Brain microvascular endothelial cell (primary cell): ENCODE results near the gene CHAT.

Experiments used
- DNase-seq: peaks from one replicate; pipeline ENCODE4 v3.0.0-alpha.2; 2020
- H3K27ac ChIP-seq: fragments of 250-450 bp; sonication (Bioruptor Pico); 2 replicates; pipeline ENCODE4 v1.5.1; 2020; ENCODE audit warnings: mild to moderate bottlenecking, moderate library complexity
- H3K27me3 ChIP-seq: fragments of 250-450 bp; sonication (Bioruptor Pico); replicated peaks from 2 replicates; pipeline ENCODE4 v1.5.1; 2020; ENCODE audit warnings: mild to moderate bottlenecking
- H3K36me3 ChIP-seq: fragments of 250-450 bp; sonication (Bioruptor Pico); replicated peaks from 2 replicates; pipeline ENCODE4 v1.5.1; 2020; ENCODE audit warnings: mild to moderate bottlenecking
- H3K4me3 ChIP-seq: 2 replicates; pipeline ENCODE4 v1.5.1; 2011; ENCODE audit warnings: low read depth, mild to moderate bottlenecking, control low read depth, low read length, moderate library complexity
- in situ Hi-C: cut with HindIII; loops from 2 replicates; pipeline ENCODE4 v1.10.0; 2017; ENCODE audit warnings: low sequenced_read_pairs, low pct_ligation_motif_present
- TF ChIP-seq, protein P1 (sequence below): IDR thresholded peaks from 2 replicates; pipeline ENCODE4 v1.5.1; 2011; ENCODE audit warnings: low read depth, mild to moderate bottlenecking, moderate library complexity, low read length, control low read depth, inconsistent platforms; ENCODE audit errors: missing control alignments

The CHAT gene

DNA sequence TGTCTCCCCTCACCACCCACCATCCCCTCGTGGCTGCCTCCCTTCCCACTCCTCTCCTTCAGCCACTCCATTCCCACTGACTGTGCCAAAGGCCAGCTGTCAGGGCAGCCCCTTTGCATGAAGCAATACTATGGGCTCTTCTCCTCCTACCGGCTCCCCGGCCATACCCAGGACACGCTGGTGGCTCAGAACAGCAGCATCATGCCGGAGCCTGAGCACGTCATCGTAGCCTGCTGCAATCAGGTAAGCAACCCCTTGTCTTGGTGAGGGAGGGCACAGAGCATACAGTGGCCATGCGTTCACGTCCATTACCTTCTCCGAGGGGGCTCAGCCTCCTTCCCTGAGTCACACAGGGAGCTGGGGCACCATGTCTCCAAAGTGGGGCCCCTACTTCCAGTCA is 11.6 kb downstream of the CHAT start:
- Histone ChIP-seq H3K27me3 (no peaks in the 10 kb centered on the region), H3K4me3 (no peak overlapping the region), H3K36me3 (no peaks in the 10 kb centered on the region), H3K27ac (no peak overlapping the region)
- in situ Hi-C loops: no loop called here
- no peak for DNase-seq
- TF ChIP-seq, protein P1, sequence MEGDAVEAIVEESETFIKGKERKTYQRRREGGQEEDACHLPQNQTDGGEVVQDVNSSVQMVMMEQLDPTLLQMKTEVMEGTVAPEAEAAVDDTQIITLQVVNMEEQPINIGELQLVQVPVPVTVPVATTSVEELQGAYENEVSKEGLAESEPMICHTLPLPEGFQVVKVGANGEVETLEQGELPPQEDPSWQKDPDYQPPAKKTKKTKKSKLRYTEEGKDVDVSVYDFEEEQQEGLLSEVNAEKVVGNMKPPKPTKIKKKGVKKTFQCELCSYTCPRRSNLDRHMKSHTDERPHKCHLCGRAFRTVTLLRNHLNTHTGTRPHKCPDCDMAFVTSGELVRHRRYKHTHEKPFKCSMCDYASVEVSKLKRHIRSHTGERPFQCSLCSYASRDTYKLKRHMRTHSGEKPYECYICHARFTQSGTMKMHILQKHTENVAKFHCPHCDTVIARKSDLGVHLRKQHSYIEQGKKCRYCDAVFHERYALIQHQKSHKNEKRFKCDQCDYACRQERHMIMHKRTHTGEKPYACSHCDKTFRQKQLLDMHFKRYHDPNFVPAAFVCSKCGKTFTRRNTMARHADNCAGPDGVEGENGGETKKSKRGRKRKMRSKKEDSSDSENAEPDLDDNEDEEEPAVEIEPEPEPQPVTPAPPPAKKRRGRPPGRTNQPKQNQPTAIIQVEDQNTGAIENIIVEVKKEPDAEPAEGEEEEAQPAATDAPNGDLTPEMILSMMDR: no peak

DNA sequence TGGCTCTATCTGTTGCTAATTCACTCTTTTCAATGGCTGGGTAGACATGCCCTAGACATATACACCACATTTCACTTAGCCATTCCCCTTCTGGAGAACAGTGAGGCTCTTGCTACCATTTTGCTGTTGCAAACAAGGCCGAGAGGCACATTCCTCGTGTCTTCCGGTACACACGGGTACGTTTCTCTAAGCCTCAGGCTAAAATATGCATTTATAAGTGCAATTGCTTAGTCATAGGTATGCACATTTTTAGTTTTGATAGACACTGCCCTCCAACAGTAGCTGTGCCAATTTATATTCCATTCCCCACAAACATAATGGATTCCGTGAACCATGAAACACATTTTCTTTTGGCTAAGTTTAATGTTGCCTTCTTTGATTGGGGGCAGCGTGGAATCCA is 13.2 kb downstream of the CHAT start:
- TF ChIP-seq, protein P1: no peak
- in situ Hi-C loops: no loop called here
- H3K27me3 ChIP-seq: peaks cover 3% of the 10 kb centered on the region
- no peak for DNase-seq
- no peak overlapping the region for H3K4me3 ChIP-seq
- no peak overlapping the region for H3K27ac ChIP-seq
- no peaks in the 10 kb centered on the region for H3K36me3 ChIP-seq

DNA sequence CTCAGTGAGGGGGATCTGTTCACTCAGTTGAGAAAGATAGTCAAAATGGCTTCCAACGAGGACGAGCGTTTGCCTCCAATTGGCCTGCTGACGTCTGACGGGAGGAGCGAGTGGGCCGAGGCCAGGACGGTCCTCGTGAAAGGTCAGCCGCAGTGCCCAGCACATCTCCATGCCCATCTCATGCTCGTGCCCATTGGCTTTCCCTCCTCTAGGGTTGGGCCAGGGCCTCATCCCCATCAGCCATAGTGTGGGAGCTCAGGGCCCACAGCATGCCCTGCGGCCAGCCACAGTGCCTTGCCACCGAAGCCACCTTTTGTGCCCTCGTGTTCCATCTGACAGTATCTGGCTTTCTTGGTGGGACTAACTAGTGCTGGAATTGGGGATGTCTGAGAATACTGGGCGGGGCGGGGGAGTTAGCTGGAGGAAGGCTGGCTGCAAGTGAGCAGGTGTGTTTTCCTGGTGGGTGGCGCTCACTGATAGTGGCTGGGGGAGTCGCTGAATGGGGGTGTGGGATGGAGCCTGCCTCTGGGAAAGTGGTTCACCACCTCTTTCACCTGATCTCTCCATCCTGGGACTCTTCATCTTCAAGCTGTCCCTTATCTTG is 13.9 kb downstream of the CHAT start:
- in situ Hi-C loops: no loop called here
- no peaks in the 10 kb centered on the region for H3K36me3 ChIP-seq
- no peak for DNase-seq
- TF ChIP-seq, protein P1: no peak
- no peak overlapping the region for H3K4me3 ChIP-seq
- peaks cover 3% of the 10 kb centered on the region for H3K27me3 ChIP-seq
- H3K27ac ChIP-seq: no peak overlapping the region

DNA sequence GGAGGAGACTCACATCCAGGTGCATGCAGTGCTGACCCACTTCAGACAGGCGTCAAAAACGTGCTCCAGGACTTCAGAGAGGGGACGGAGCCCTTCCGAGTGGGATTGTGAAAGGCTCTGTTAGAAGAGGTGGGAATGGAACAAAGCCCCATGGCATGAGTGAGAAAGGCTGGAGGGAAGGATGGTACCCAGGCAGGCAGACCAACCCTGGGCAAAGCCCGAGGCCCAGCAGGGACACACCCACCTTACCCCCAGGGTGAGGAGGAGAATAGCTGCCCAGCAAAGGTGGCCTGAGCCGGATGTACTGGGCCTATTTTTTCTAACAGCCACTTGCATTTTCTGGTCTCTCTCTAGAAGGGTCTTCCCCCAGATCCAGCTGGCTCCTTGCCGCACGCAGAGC is 14.8 kb downstream of the CHAT start:
- TF ChIP-seq, protein P1: no peak
- Histone ChIP-seq H3K27me3 (peaks cover 3% of the 10 kb centered on the region), H3K4me3 (no peak overlapping the region), H3K27ac (no peak overlapping the region), H3K36me3 (no peaks in the 10 kb centered on the region)
- in situ Hi-C loops: no loop called here
- DNase-seq: no peak

DNA sequence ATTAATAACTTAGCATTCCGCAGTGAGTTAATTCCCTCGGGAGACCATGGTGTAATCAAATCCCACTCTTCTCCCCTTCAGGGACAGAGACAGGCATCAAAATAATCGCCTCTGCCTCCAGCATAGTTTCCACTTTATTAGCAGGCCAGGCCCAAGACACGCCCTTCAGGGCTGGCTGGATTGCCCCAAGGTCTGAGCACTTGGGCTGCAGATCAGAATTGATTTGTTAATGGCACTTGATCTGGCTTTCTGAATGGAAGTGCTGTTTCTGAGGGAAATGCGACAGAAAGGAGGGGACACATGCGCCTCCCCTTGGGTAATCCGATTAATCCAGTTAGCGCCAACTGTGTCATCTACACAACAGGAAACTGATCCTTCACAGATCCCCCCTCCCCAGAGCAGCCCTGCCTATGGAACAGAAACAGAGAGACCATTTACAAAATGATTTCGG is 15.6 kb downstream of the CHAT start:
- TF ChIP-seq, protein P1: no peak
- in situ Hi-C loops: no loop called here
- DNase-seq: no peak
- Histone ChIP-seq H3K4me3 (no peak overlapping the region), H3K27me3 (peaks cover 5% of the 10 kb centered on the region), H3K27ac (no peak overlapping the region), H3K36me3 (no peaks in the 10 kb centered on the region)

DNA sequence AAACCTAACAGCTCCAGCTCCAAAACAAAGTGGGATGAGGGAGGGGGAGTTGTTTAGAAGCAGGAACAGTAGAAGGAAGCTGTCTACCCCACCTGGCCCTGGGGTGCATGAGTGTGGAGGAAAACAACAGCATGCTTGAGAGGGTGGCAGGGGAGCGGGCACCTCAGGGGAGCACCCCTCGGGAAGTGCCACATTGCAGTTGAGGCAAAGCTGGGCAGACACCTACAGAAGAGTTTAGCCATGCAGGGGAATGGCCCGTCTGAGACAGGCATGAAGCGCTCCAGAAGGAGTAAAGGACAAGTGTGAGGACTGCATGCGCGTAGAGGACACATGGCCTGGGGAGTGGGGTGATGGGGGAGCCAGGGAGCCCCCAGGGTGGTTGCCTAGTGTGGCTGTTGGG is 18.1 kb downstream of the CHAT start:
- in situ Hi-C loops: no loop called here
- DNase-seq: no peak
- no peak overlapping the region for H3K27ac ChIP-seq

More for the DNA sequence above, 18.1 kb downstream of the CHAT start:
- H3K27me3 ChIP-seq: peaks cover 10% of the 10 kb centered on the region
- H3K4me3 ChIP-seq: no peak overlapping the region
- TF ChIP-seq, protein P1: no peak
- H3K36me3 ChIP-seq: no peaks in the 10 kb centered on the region
